Body of pancreas (tissue), 4 donors: ENCODE results near the gene IL11RA.

Experiments used
- POLR2A ChIP-seq, 3 donors: fragments of 450-650 bp; IDR thresholded peaks; one replicate each; pipeline ENCODE4 v1.6.1; 2016; ENCODE audit warnings: antibody characterized with exemption in 3 of 3, mild to moderate bottlenecking in 2 of 3
- TF ChIP-seq, protein P1 (sequence below), 7 experiments: fragments of 450-650 bp in 4 of 7; fragments of 200-600 bp in 3 of 7; sonication (generic) in 3 of 7; IDR thresholded peaks; one replicate each; pipeline ENCODE4 v1.5.1; 2016 to 2019; ENCODE audit warnings: antibody characterized with exemption in 7 of 7

DNA sequence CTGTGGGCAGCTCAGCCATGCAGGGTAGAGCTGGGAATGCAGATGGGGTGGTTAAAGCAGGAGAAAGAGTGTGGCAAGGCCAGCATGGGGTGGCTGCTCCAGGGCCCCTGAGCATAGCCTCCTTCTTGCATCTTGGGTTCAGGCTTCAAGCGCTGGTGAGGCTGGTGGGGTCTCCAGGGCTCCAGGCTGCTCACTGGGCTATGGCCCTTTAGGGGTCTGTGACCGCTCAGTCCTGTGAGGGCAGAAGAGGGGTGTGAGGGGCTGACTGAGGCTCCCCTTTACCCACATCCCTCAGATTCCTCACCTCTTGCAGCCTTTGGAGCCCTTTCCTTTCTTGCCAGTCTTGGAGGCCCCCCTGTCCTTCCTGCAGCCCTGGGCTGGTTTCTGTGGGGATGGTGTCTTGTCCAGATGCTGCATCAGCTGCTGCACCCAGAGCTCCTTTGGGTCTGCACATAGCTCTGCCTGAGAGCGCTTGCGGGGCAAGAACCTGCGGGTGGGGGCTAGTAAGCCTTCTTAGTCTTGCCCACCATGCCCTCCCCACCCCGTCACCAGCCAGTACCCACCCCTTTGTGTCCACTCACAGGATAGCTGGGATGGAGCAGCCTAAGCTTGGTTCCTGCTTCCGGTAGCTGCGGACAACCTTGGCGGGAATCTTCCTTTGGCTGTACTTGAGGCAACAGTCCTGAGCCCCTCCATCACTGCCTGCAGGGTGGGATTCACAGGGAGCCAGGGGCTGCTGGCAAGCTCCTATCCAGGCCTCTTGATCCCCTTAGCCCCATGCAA lies 57.4 kb downstream of the IL11RA start:
- TF ChIP-seq, protein P1, sequence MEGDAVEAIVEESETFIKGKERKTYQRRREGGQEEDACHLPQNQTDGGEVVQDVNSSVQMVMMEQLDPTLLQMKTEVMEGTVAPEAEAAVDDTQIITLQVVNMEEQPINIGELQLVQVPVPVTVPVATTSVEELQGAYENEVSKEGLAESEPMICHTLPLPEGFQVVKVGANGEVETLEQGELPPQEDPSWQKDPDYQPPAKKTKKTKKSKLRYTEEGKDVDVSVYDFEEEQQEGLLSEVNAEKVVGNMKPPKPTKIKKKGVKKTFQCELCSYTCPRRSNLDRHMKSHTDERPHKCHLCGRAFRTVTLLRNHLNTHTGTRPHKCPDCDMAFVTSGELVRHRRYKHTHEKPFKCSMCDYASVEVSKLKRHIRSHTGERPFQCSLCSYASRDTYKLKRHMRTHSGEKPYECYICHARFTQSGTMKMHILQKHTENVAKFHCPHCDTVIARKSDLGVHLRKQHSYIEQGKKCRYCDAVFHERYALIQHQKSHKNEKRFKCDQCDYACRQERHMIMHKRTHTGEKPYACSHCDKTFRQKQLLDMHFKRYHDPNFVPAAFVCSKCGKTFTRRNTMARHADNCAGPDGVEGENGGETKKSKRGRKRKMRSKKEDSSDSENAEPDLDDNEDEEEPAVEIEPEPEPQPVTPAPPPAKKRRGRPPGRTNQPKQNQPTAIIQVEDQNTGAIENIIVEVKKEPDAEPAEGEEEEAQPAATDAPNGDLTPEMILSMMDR (IDR thresholded peaks at IDR 0.05): no peak
- TF ChIP-seq POLR2A (IDR thresholded peaks at IDR 0.05): no peak
